ENCODE results near the gene GPR137B. TPM values are rescaled to one million over a fixed set of nuclear protein-coding genes. Genes with fewer than 3 reads are reported as not detected.

Gene GPR137B
- total and polyA plus RNA-seq, 2 of the 8 experiments (the other 6 are each of a cell fraction or from before 2014, with no cell fraction given): 6.9 to 7.7 TPM

DNA sequence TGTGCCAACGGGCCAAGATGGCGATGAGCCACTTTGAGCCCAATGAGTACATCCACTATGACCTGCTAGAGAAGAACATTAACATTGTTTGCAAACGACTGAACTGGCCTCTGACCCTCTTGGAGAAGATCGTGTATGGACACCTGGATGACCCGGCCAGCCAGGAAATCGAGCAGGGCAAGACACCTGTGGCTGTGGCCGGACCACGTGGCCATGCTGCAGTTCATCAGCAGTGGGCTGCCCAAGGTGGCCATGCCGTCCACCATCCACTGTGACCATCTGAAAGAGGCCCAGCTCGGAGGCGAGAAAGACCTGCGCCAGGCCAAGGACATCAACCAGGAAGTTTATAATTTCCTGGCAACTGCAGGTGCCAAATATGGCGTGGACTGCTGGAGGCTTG is 32.2 kb upstream of the GPR137B start (continued):
- TF ChIP-seq CHD7 (IDR thresholded peaks at IDR 0.05; ENCODE audit: insufficient replicate concordance, low read length): no peak
- TF ChIP-seq CBX5 (IDR thresholded peaks at IDR 0.05; ENCODE audit: low read depth, low read length): no peak
